HCT116 (cell line): ENCODE results near the gene IMPDH1. TPM values are rescaled to one million over a fixed set of nuclear protein-coding genes. Genes with fewer than 3 reads are reported as not detected.

Experiments used
- ATAC-seq: fragments of 200-7000 bp; cut with Tn5 transposase; 2 replicates; pipeline ENCODE4 v1.9.1; 2020; ENCODE audit warnings: mild to moderate bottlenecking, moderate library complexity
- BruUV-seq: library from RNA; stranded (reverse); fragments of 400-500 nt; replicated peaks from 2 replicates; lab custom pipeline; 2021; lab: Mats Ljungman, UMichigan
- CTCF ChIA-PET: fragments of 300-600 bp; sonication (Branson Sonifier 250); formaldehyde crosslinking; loops from one replicate; lab custom pipeline; 2021; ENCODE audit warnings: antibody characterized with exemption; lab: Charles Lee
- POLR2A ChIA-PET: fragments of 300-600, 350-600 bp; sonication (Branson Sonifier 250); formaldehyde crosslinking; loops from one replicate; lab custom pipeline; 2021; ENCODE audit warnings: antibody characterized with exemption; lab: Charles Lee
- RAD21 ChIA-PET, 2 experiments: fragments of 300-600 bp; sonication (Branson Sonifier 250); formaldehyde crosslinking; loops; one replicate each; lab custom pipeline; 2023; ENCODE audit warnings: low total read pairs in 2 of 2; ENCODE audit not compliant: uncharacterized antibody in 2 of 2, unreplicated experiment in 2 of 2, low non-redundant PET in 1 of 2; lab: Charles Lee
- DNase-seq: peaks from one replicate; pipeline ENCODE4 v3.0.0-alpha.2; 2010; ENCODE audit warnings: low read depth, low spot score
- H2AFZ ChIP-seq: fragments of 200-600 bp; shearing (Covaris generic), sonication (generic); 2 replicates; pipeline ENCODE4 v1.6.1; 2017; ENCODE audit warnings: low read depth, mixed run types, mixed read lengths, antibody characterized with exemption, low read length; ENCODE audit not compliant: poor library complexity, severe bottlenecking
- H3K27ac ChIP-seq: 2 replicates; pipeline ENCODE4 v1.5.1; 2012; ENCODE audit warnings: low read depth, low read length
- H3K27me3 ChIP-seq: fragments of 200-600 bp; sonication (generic); 2 replicates; pipeline ENCODE4 v1.6.1; 2016; ENCODE audit warnings: mixed run types, low read length, mixed read lengths; ENCODE audit not compliant: insufficient read depth
- H3K36me3 ChIP-seq, 2 experiments: fragments of 200-500 bp in 1 of 2; fragments of 200-600 bp in 1 of 2; sonication (Bioruptor generic) in 1 of 2; sonication (generic) in 1 of 2; 2 replicates each; pipeline versions ENCODE4 v1.5.1 to v1.6.1; 2014 to 2016; ENCODE audit warnings: low read length in 2 of 2, inconsistent platforms in 1 of 2, mixed read lengths in 1 of 2, mixed run types in 1 of 2; ENCODE audit not compliant: insufficient read depth in 2 of 2, control insufficient read depth in 1 of 2
- H3K4me1 ChIP-seq, 2 experiments: fragments of 200-600 bp in 1 of 2; sonication (generic) in 1 of 2; 2 replicates each; pipeline versions ENCODE4 v1.5.1 to v1.6.1; 2012 to 2017; ENCODE audit warnings: low read length in 2 of 2, inconsistent platforms in 1 of 2, mild to moderate bottlenecking in 1 of 2, mixed read lengths in 1 of 2, mixed run types in 1 of 2, moderate library complexity in 1 of 2; ENCODE audit not compliant: insufficient read depth in 2 of 2, control insufficient read depth in 1 of 2
- H3K4me2 ChIP-seq: fragments of 200-600 bp; sonication (generic); 2 replicates; pipeline ENCODE4 v1.6.1; 2017; ENCODE audit warnings: mixed run types, low read length, mixed read lengths
- H3K4me3 ChIP-seq, 2 experiments: fragments of 200-600 bp in 1 of 2; sonication (generic) in 1 of 2; replicated peaks in 1 of 2; 2 replicates each; pipeline ENCODE4 v1.5.1; 2011 to 2016; ENCODE audit warnings: low read length in 2 of 2, control low read depth in 1 of 2, low read depth in 1 of 2, mild to moderate bottlenecking in 1 of 2, mixed read lengths in 1 of 2, mixed run types in 1 of 2
- H3K79me2 ChIP-seq: fragments of 200-600 bp; sonication (generic); 2 replicates; pipeline ENCODE4 v1.6.1; 2017; ENCODE audit warnings: mild to moderate bottlenecking, mixed run types, low read length, moderate library complexity, mixed read lengths; ENCODE audit not compliant: insufficient read depth
- H3K9ac ChIP-seq: fragments of 200-600 bp; sonication (generic); 2 replicates; pipeline ENCODE4 v1.6.1; 2016; ENCODE audit warnings: low read length, mixed read lengths
- H3K9me2 ChIP-seq: fragments of 200-600 bp; sonication (generic), shearing (Covaris generic); 2 replicates; pipeline ENCODE4 v1.6.1; 2017; ENCODE audit warnings: mixed run types, mild to moderate bottlenecking, moderate library complexity; ENCODE audit not compliant: insufficient read depth
- H3K9me3 ChIP-seq, 2 experiments: fragments of 200-500 bp in 1 of 2; fragments of 200-600 bp in 1 of 2; sonication (Bioruptor generic) in 1 of 2; sonication (generic) in 1 of 2; 2 replicates each; pipeline ENCODE4 v1.6.1; 2014 to 2017; ENCODE audit warnings: low read length in 2 of 2, mixed read lengths in 2 of 2, inconsistent platforms in 1 of 2, low read depth in 1 of 2, mild to moderate bottlenecking in 1 of 2, mixed run types in 1 of 2, moderate library complexity in 1 of 2; ENCODE audit not compliant: control insufficient read depth in 1 of 2, insufficient read depth in 1 of 2
- H4K20me1 ChIP-seq: fragments of 200-600 bp; sonication (generic), shearing (Covaris generic); 2 replicates; pipeline ENCODE4 v1.6.1; 2017; ENCODE audit warnings: mixed run types, mild to moderate bottlenecking, moderate library complexity; ENCODE audit not compliant: insufficient read depth
- CBX3 ChIP-seq: IDR thresholded peaks from 2 replicates; pipeline ENCODE4 v1.6.1; 2012; ENCODE audit warnings: low read depth
- CEBPB ChIP-seq: IDR thresholded peaks from 2 replicates; pipeline ENCODE4 v1.6.1; 2012; ENCODE audit warnings: low read depth
- EZH2 ChIP-seq: fragments of 200-600 bp; sonication (generic); IDR thresholded peaks from 2 replicates; pipeline ENCODE4 v1.6.1; 2017; ENCODE audit warnings: antibody characterized with exemption, mixed run types
- FOSL1 ChIP-seq: IDR thresholded peaks from 2 replicates; pipeline ENCODE4 v1.6.1; 2012; ENCODE audit warnings: low read depth
- JUND ChIP-seq: IDR thresholded peaks from 2 replicates; pipeline ENCODE4 v1.6.1; 2012
- POLR2A ChIP-seq: IDR thresholded peaks from 2 replicates; pipeline ENCODE4 v1.7.0; 2011; ENCODE audit warnings: borderline replicate concordance; ENCODE audit not compliant: insufficient read depth, insufficient read length; ENCODE audit errors: extremely low read depth
- SIN3A ChIP-seq: IDR thresholded peaks from 2 replicates; pipeline ENCODE4 v1.6.1; 2012; ENCODE audit warnings: low read depth
- SRF ChIP-seq: IDR thresholded peaks from 2 replicates; pipeline ENCODE4 v1.6.1; 2012; ENCODE audit warnings: low read depth
- TCF7L2 ChIP-seq: IDR thresholded peaks from 2 replicates; pipeline ENCODE4 v1.7.0; 2011; ENCODE audit warnings: borderline replicate concordance, inconsistent platforms; ENCODE audit not compliant: insufficient read depth, insufficient read length; ENCODE audit errors: extremely low read depth
- YY1 ChIP-seq: IDR thresholded peaks from 2 replicates; pipeline ENCODE4 v1.6.1; 2011; ENCODE audit warnings: low read length, low read depth, moderate library complexity, mild to moderate bottlenecking; ENCODE audit not compliant: insufficient replicate concordance; ENCODE audit errors: extremely low read depth
- ZBTB33 ChIP-seq: IDR thresholded peaks from 2 replicates; pipeline ENCODE4 v1.6.1; 2011; ENCODE audit warnings: mild to moderate bottlenecking, low read length, moderate library complexity; ENCODE audit not compliant: insufficient replicate concordance; ENCODE audit errors: extremely low read depth
- ZFX ChIP-seq: fragments of 450-650 bp; IDR thresholded peaks from 2 replicates; pipeline ENCODE4 v1.6.1; 2017
- ZNF274 ChIP-seq: fragments of 200-500 bp; sonication (Bioruptor generic); IDR thresholded peaks from 2 replicates; pipeline ENCODE4 v1.6.1; 2014; ENCODE audit warnings: mild to moderate bottlenecking, low read depth, low read length, inconsistent platforms
- intact Hi-C: fragments of 100-400 bp; cut with micrococcal nuclease; formaldehyde crosslinking; loops from 2 replicates; pipeline ENCODE4 v1.10.0; 2022
- total RNA-seq: library from RNA; stranded (reverse); gene quantifications from one replicate; pipeline ENCODE4 v1.2.1, GENCODE V29; 2021; ENCODE audit not compliant: unreplicated experiment
- TF ChIP-seq, protein P1 (sequence below): IDR thresholded peaks from 2 replicates; pipeline ENCODE4 v1.6.1; 2012

IMPDH1 gene
- total RNA-seq, 1 experiment from 2014 or later, result 98.2 TPM

- H3K27me3 ChIP-seq, result no peaks in the 10 kb centered on the region
- BruUV-seq, result no TSS peak
- no peak overlapping the region for H2AFZ ChIP-seq
- ChIA-PET CTCF (no interaction called here), RAD21 (no interaction called here), POLR2A (no interaction called here)
- ATAC-seq (no peak), DNase-seq (no peak)
- H3K36me3 ChIP-seq, result no peaks in the 10 kb centered on the region
- no peaks in the 10 kb centered on the region for H3K9me2 ChIP-seq
- no peak overlapping the region for H3K9ac ChIP-seq
- H3K4me2 ChIP-seq, result no peak overlapping the region
- TF ChIP-seq POLR2A (no peak), ZNF274 (no peak), ZFX (no peak), TCF7L2 (no peak), SRF (no peak), SIN3A (no peak)
- H3K9me3 ChIP-seq, result no peaks in the 10 kb centered on the region
- intact Hi-C loops, result no loop called here
- no peaks in the 10 kb centered on the region for H3K79me2 ChIP-seq
- no peak overlapping the region for H3K4me3 ChIP-seq
- no peak overlapping the region for H3K27ac ChIP-seq
- no peaks in the 10 kb centered on the region for H4K20me1 ChIP-seq
- H3K4me1 ChIP-seq, result peaks cover 0 to 7% of the 10 kb centered on the region in 2 experiments; a peak in 1 of 4 replicates
These were observed 25.1 kb downstream of the IMPDH1 start for GRCh38 chr7:128384726-128385125.

DNA sequence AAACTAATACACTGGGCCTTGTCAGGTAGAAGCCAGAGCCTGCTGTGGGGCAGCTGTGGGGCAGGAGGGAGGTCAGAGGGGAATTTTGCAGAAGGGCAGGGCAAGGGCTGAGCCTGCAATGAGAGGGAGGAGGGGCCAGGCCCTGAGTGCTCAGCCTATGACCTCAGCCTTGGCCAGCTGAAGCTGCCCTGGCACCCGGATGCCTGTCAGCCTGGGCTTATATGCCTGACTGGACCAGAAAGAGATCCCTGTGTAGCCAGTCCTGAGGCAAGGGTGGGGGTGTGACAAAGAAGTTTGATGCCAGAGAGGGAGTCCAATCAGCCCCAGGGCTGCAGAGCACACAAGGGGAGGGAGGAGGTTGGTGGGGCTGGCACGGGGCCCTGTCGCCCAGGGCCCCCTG, 26.0 kb downstream of the IMPDH1 start:
- H3K9me2 ChIP-seq, result no peaks in the 10 kb centered on the region
- TF ChIP-seq YY1 (no peak), CEBPB (no peak), ZNF274 (no peak), SIN3A (no peak), JUND (no peak), ZFX (no peak), EZH2 (no peak), CBX3 (no peak), FOSL1 (no peak), ZBTB33 (no peak)
- TF ChIP-seq, protein P1, sequence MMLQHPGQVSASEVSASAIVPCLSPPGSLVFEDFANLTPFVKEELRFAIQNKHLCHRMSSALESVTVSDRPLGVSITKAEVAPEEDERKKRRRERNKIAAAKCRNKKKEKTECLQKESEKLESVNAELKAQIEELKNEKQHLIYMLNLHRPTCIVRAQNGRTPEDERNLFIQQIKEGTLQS, result no peak
- CTCF ChIA-PET, result no interaction called here
- no peak overlapping the region for H3K4me3 ChIP-seq
- no peak overlapping the region for H3K4me2 ChIP-seq
- intact Hi-C loops, result no loop called here
- BruUV-seq, result no TSS peak
- H3K36me3 ChIP-seq, result no peaks in the 10 kb centered on the region
- no peak overlapping the region for H3K9ac ChIP-seq
- no peaks in the 10 kb centered on the region for H3K27me3 ChIP-seq
- no peaks in the 10 kb centered on the region for H3K79me2 ChIP-seq
- H4K20me1 ChIP-seq, result no peaks in the 10 kb centered on the region
- H2AFZ ChIP-seq, result no peak overlapping the region
- peaks cover 0 to 7% of the 10 kb centered on the region in 2 experiments; a peak in 1 of 4 replicates for H3K4me1 ChIP-seq
- H3K9me3 ChIP-seq, result no peaks in the 10 kb centered on the region
- DNase-seq (no peak), ATAC-seq (no peak)
- POLR2A ChIA-PET, result no interaction called here
- RAD21 ChIA-PET, result no interaction called here
- H3K27ac ChIP-seq, result no peak overlapping the region
